Measurements from ENCODE around the gene CAB39. TPM values are rescaled to one million over a fixed set of nuclear protein-coding genes. Genes with fewer than 3 reads are reported as not detected.

CAB39 gene
- total RNA-seq, 1 experiment from 2014 or later: 40.4 TPM

DNA sequence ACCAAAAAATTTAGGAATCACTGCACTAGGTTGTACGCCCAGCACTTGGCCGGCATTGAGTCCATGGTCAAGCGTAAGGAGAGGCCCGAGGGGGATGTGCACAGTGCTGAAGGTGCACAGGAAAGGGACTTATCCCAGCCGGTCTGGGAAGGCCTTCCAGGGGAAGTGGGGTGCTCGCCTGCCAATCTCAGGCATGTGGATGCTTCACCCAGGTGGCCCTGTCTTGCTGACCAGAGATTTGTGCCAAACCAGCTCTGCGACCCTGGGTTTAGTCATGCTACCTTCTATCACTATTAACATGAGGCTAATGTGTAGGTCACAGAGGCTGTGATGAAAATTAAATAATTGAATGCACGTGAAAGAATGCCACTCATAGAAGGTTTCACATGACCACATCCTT lies 150.4 kb downstream of the CAB39 start:
- H3K4me3 Mint-ChIP-seq (ENCODE audit: unreplicated experiment): no peak overlapping the region
- Histone ChIP-seq H3K27me3 (replicated peaks; ENCODE audit: control insufficient read depth, insufficient read depth, low read length) (no peaks in the 10 kb centered on the region), H3K9me3 (no peaks in the 10 kb centered on the region), H3K4me1 (0 out of 2 replicates have a peak, but pooled peaks cover 4% of the 10 kb centered on the region), H3K36me3 (ENCODE audit: control insufficient read depth, insufficient read depth, low read length) (no peaks in the 10 kb centered on the region), H3K4me3 (ENCODE audit: low read depth, low read length) (no peak overlapping the region)
- no TSS peak for BruUV-seq (replicated peaks)
- H3K27ac Mint-ChIP-seq (ENCODE audit: unreplicated experiment): no peak overlapping the region
- H3K9me3 Mint-ChIP-seq (ENCODE audit: unreplicated experiment): no peaks in the 10 kb centered on the region
- peaks cover 7% of the 10 kb centered on the region for H3K4me1 Mint-ChIP-seq (ENCODE audit: low read depth, unreplicated experiment)
- CTCF ChIA-PET: no interaction called here
- H3K27me3 Mint-ChIP-seq (ENCODE audit: insufficient read depth, unreplicated experiment): no peaks in the 10 kb centered on the region
- intact Hi-C loops (cut with micrococcal nuclease; ENCODE audit: unreplicated experiment): no loop called here
- no peaks in the 10 kb centered on the region for H3K36me3 Mint-ChIP-seq (ENCODE audit: insufficient read depth, unreplicated experiment)
- DNase-seq: no peak
- POLR2A ChIA-PET: no interaction called here
- TF ChIP-seq CTCF (IDR thresholded peaks at IDR 0.05; ENCODE audit: insufficient read depth in 1 of 2, low read depth in 1 of 2, low read length in 1 of 2, severe bottlenecking in 1 of 2, unreplicated experiment in 1 of 2): no peak

DNA sequence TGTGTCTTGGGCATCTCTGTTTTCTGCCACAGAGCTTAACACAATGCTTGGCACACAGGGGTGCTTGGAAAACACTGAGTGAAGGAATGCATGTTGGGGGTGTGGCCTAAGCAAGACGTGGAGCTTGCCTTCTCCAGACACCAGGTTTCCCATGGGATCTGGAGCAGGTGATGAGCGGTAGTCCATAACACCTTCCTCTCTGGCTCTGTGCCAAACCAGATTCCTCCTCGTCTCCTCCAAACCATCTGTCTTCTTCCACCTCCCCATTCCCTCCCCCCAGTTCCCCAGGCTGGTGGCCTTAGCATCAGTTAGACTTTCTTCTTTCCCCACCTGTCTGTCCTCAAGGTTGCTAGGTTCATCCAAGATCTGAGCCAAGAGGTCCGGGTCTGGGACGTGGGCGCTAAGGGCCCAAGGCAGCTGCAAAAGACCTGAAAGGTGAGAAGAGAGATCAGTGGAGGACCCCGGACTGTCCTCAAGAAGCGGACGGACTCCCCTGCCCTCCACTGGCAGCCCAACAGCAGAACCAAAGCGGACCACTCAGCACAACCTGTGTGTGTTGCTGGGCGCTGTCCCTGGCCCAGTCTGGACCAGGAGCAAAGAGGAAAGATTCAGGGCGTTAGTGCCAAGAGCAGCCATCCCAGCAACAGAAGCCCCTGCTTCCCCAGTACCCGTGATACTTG lies 150.9 kb downstream of the CAB39 start:
- Mint-ChIP-seq H3K4me3 (ENCODE audit: unreplicated experiment) (peak overlapping the region; percentile 92), H3K4me1 (ENCODE audit: low read depth, unreplicated experiment) (peaks cover 7% of the 10 kb centered on the region), H3K27me3 (ENCODE audit: insufficient read depth, unreplicated experiment) (no peaks in the 10 kb centered on the region), H3K9me3 (ENCODE audit: unreplicated experiment) (no peaks in the 10 kb centered on the region), H3K36me3 (ENCODE audit: insufficient read depth, unreplicated experiment) (no peaks in the 10 kb centered on the region), H3K27ac (ENCODE audit: unreplicated experiment) (no peak overlapping the region)
- intact Hi-C loops (cut with micrococcal nuclease; ENCODE audit: unreplicated experiment): loop anchor here (1.0 kb wide), 1 partner anchor 124 kb away; no protein-coding TSS in a partner anchor
- no peak for DNase-seq
- Histone ChIP-seq H3K4me3 (ENCODE audit: low read depth, low read length) (no peak overlapping the region), H3K4me1 (peaks cover 9% of the 10 kb centered on the region; the same call in 1 of the 2 replicates), H3K9me3 (no peaks in the 10 kb centered on the region), H3K27me3 (replicated peaks; ENCODE audit: control insufficient read depth, insufficient read depth, low read length) (no peaks in the 10 kb centered on the region), H3K36me3 (ENCODE audit: control insufficient read depth, insufficient read depth, low read length) (no peaks in the 10 kb centered on the region)
- no peak for TF ChIP-seq CTCF (IDR thresholded peaks at IDR 0.05; ENCODE audit: insufficient read depth in 1 of 2, low read depth in 1 of 2, low read length in 1 of 2, severe bottlenecking in 1 of 2, unreplicated experiment in 1 of 2)
- ChIA-PET CTCF (no interaction called here), POLR2A (no interaction called here)
- no TSS peak for BruUV-seq (replicated peaks)

DNA sequence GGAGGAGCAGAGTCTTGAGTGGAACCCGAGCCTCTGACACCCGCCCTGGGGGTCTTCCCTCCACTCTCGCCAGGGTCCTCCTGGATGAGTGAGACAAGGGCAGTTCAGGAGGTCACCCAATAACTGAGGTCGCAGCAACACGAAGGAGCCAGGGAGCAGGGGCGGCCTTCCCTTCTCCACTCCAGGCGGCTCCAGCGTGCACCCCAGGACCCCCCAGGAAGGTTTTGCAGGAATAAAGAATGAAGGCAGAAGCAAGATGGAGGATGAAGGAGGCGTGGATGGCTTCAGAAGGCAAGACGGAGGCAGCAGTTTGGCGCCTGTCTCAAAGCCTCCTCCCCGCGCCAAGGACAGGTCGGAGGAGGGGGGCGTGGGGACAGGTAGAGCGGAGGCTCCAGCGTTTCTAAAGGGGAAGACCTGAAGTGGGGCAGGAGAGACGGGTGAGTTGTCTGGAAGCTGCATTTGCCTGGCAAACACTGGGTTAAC lies 151.5 kb downstream of the CAB39 start:
- peak overlapping the region; percentile 68 for H3K27ac Mint-ChIP-seq (ENCODE audit: unreplicated experiment)
- POLR2A ChIA-PET: no interaction called here
- no peaks in the 10 kb centered on the region for H3K36me3 ChIP-seq (ENCODE audit: control insufficient read depth, insufficient read depth, low read length)

More for the DNA sequence above, 151.5 kb downstream of the CAB39 start:
- Mint-ChIP-seq H3K36me3 (ENCODE audit: insufficient read depth, unreplicated experiment) (no peaks in the 10 kb centered on the region), H3K4me1 (ENCODE audit: low read depth, unreplicated experiment) (peaks cover 7% of the 10 kb centered on the region), H3K4me3 (ENCODE audit: unreplicated experiment) (peak overlapping the region; percentile 92), H3K9me3 (ENCODE audit: unreplicated experiment) (no peaks in the 10 kb centered on the region), H3K27me3 (ENCODE audit: insufficient read depth, unreplicated experiment) (no peaks in the 10 kb centered on the region)
- no TSS peak for BruUV-seq (replicated peaks)
- no peaks in the 10 kb centered on the region for H3K27me3 ChIP-seq (replicated peaks; ENCODE audit: control insufficient read depth, insufficient read depth, low read length)
- H3K4me1 ChIP-seq: peaks cover 15% of the 10 kb centered on the region
- DNase-seq: no peak
- H3K4me3 ChIP-seq (ENCODE audit: low read depth, low read length): peak overlapping the region; percentile 71
- intact Hi-C loops (cut with micrococcal nuclease; ENCODE audit: unreplicated experiment): loop anchor here (1.0 kb wide), 1 partner anchor 123 kb away; no protein-coding TSS in a partner anchor
- CTCF ChIA-PET: interaction anchor here (0.6 to 1.0 kb wide), 3 partner anchors 38 to 186 kb away, joined by 3 read pairs; no protein-coding TSS in a partner anchor
- H3K9me3 ChIP-seq: no peaks in the 10 kb centered on the region
- TF ChIP-seq CTCF (IDR thresholded peaks at IDR 0.05; ENCODE audit: insufficient read depth in 1 of 2, low read depth in 1 of 2, low read length in 1 of 2, severe bottlenecking in 1 of 2, unreplicated experiment in 1 of 2): no peak

Measured in Caco-2 (cell line).